ENCODE results near the gene CDH4.

- TF ChIP-seq POLR2A (IDR thresholded peaks at IDR 0.05; ENCODE audit: low read length): no peak
- TF ChIP-seq GATA1 (IDR thresholded peaks at IDR 0.05; ENCODE audit: low read depth, low read length): no peak
Observed at GRCh38 chr20:61806995-61807394, 554.9 kb downstream of the CDH4 start.
